ENCODE measurements around the gene SH3YL1. TPM values are rescaled to one million over a fixed set of nuclear protein-coding genes. Genes with fewer than 3 reads are reported as not detected.

SH3YL1 gene
- total and polyA plus RNA-seq, 2 experiments from 2014 or later = 35.6 to 45.8 TPM

- TF ChIP-seq ZNF462 (CRISPR knock-in tag; IDR thresholded peaks at IDR 0.05) = no peak
- no peak for TF ChIP-seq POLR2AphosphoS5 (IDR thresholded peaks at IDR 0.05; ENCODE audit: low read depth)
- TF ChIP-seq CTCF (conservative IDR thresholded peaks at IDR 0.05; ENCODE audit: low read depth in 2 of 2) = no peak
- TF ChIP-seq STAT1 (IDR thresholded peaks at IDR 0.05; ENCODE audit: unreplicated experiment) = no peak
- TF ChIP-seq NANOG (IDR thresholded peaks at IDR 0.05; ENCODE audit: borderline replicate concordance) = no peak
- no peak for TF ChIP-seq CREB1 (CRISPR knock-in tag; IDR thresholded peaks at IDR 0.05; ENCODE audit: low read depth)
Measured at GRCh38 chr2:176917-177316, 86.9 kb downstream of the SH3YL1 start (continued).

- Histone ChIP-seq H3K4me2 (no peak overlapping the region), H3K27ac (ENCODE audit: low read depth) (no peak overlapping the region), H3K27me3 (ENCODE audit: insufficient read depth) (no peaks in the 10 kb centered on the region), H2AFZ (no peak overlapping the region), H4K20me1 (replicated peaks; ENCODE audit: insufficient read depth) (no peaks in the 10 kb centered on the region), H3K36me3 (ENCODE audit: insufficient read depth) (no peaks in the 10 kb centered on the region), H3K9me2 (ENCODE audit: insufficient read depth) (no peaks in the 10 kb centered on the region), H3K4me1 (ENCODE audit: insufficient read depth) (no peaks in the 10 kb centered on the region), H3F3A (replicated peaks; ENCODE audit: low read depth) (no peaks in the 10 kb centered on the region), H3K4me3 (no peak overlapping the region), H3K79me2 (replicated peaks; ENCODE audit: insufficient read depth) (no peaks in the 10 kb centered on the region)
- Mint-ChIP-seq H3K4me3 (no peak overlapping the region), H3K9me3 (peaks cover 17% of the 10 kb centered on the region), H3K27ac (no peak overlapping the region), H3K36me3 (ENCODE audit: low read depth) (peaks cover 7% of the 10 kb centered on the region; the same call in 1 of the 3 replicates), H3K27me3 (ENCODE audit: insufficient read depth, low read depth, poor library complexity) (peaks cover 5% of the 10 kb centered on the region), H3K4me1 (no peaks in the 10 kb centered on the region)
- ATAC-seq (no peak), DNase-seq (ENCODE audit: low spot score) (no peak)
- no peak for TF ChIP-seq ETS1 (IDR thresholded peaks at IDR 0.05)
- TF ChIP-seq ZNF114 (CRISPR knock-in tag; IDR thresholded peaks at IDR 0.05) = no peak
- no peak for TF ChIP-seq STAT1 (IDR thresholded peaks at IDR 0.05; ENCODE audit: unreplicated experiment)
- TF ChIP-seq EZH2phosphoT487 (IDR thresholded peaks at IDR 0.05; ENCODE audit: unreplicated experiment) = no peak
- no peak for TF ChIP-seq POLR2AphosphoS5 (IDR thresholded peaks at IDR 0.05; ENCODE audit: low read depth)
- TF ChIP-seq CREB1 (CRISPR knock-in tag; IDR thresholded peaks at IDR 0.05; ENCODE audit: low read depth) = no peak
- no peak for TF ChIP-seq REST (IDR thresholded peaks at IDR 0.05; ENCODE audit: unreplicated experiment)
- no peak for TF ChIP-seq EZH2 (IDR thresholded peaks at IDR 0.05; ENCODE audit: low read depth, unreplicated experiment)
Measured at GRCh38 chr2:175880-176820, 87.7 kb downstream of the SH3YL1 start.
